ENCODE data around the gene FLNB.

GRCh38 chr3:58066842-58067241 is 58.6 kb downstream of the FLNB start:
- TF ChIP-seq POLR2AphosphoS5 (IDR thresholded peaks at IDR 0.05; ENCODE audit: low read depth, low read length) (no peak), POLR2A (IDR thresholded peaks at IDR 0.05; ENCODE audit: low read depth, low read length) (no peak)

All from GM12891 (cell line).